Neural progenitor cell (in vitro differentiated cells): Measurements from ENCODE around the gene APBB1. TPM values are rescaled to one million over a fixed set of nuclear protein-coding genes. Genes with fewer than 3 reads are reported as not detected.

Experiments used
- DNase-seq: peaks from one replicate; pipeline ENCODE4 v3.0.0-alpha.2; 2016; ENCODE audit warnings: low spot score
- H2AFZ ChIP-seq: fragments of 200-600 bp; sonication (generic); replicated peaks from 2 replicates; pipeline ENCODE4 v1.6.1; 2016; ENCODE audit warnings: antibody characterized with exemption
- H3F3A ChIP-seq: fragments of 200-600 bp; sonication (generic); 2 replicates; pipeline ENCODE4 v1.6.1; 2016; ENCODE audit warnings: antibody characterized with exemption, low read depth
- H3K27ac ChIP-seq: fragments of 200-600 bp; sonication (generic); 2 replicates; pipeline ENCODE4 v1.5.1; 2016; ENCODE audit warnings: mild to moderate bottlenecking
- H3K27me3 ChIP-seq: fragments of 200-600 bp; sonication (generic); 2 replicates; pipeline ENCODE4 v1.6.1; 2016; ENCODE audit warnings: mild to moderate bottlenecking, moderate library complexity
- H3K36me3 ChIP-seq: fragments of 200-600 bp; sonication (generic); 2 replicates; pipeline ENCODE4 v1.5.1; 2016
- H3K4me1 ChIP-seq: fragments of 200-600 bp; sonication (generic); 2 replicates; pipeline ENCODE4 v1.6.1; 2016; ENCODE audit warnings: mixed run types
- H3K4me2 ChIP-seq: fragments of 200-600 bp; sonication (generic); 2 replicates; pipeline ENCODE4 v1.6.1; 2016
- H3K4me3 ChIP-seq: fragments of 200-600 bp; sonication (generic); 2 replicates; pipeline ENCODE4 v1.5.1; 2016
- H3K79me2 ChIP-seq: fragments of 200-600 bp; sonication (generic); 2 replicates; pipeline ENCODE4 v1.6.1; 2016; ENCODE audit warnings: low read depth
- H3K9ac ChIP-seq: fragments of 200-600 bp; sonication (generic); 2 replicates; pipeline ENCODE4 v1.6.1; 2016
- H3K9me3 ChIP-seq: fragments of 200-600 bp; sonication (generic); 2 replicates; pipeline ENCODE4 v1.5.1; 2016; ENCODE audit warnings: low read depth
- H4K20me1 ChIP-seq: fragments of 200-600 bp; sonication (generic); 2 replicates; pipeline ENCODE4 v1.6.1; 2016; ENCODE audit warnings: low read depth
- H3K27ac Mint-ChIP-seq: 3 replicates; pipeline ENCODE4 v1.8.0; 2021; ENCODE audit warnings: mixed read lengths
- H3K27me3 Mint-ChIP-seq: 2 replicates; pipeline ENCODE4 v1.8.0; 2022; ENCODE audit warnings: low read depth, mild to moderate bottlenecking, inconsistent platforms, moderate library complexity, mixed read lengths; ENCODE audit not compliant: insufficient read depth
- H3K36me3 Mint-ChIP-seq: 3 replicates; pipeline ENCODE4 v1.8.0; 2021; ENCODE audit warnings: mixed read lengths
- H3K4me1 Mint-ChIP-seq: 3 replicates; pipeline ENCODE4 v1.8.0; 2021; ENCODE audit warnings: mixed read lengths
- H3K4me3 Mint-ChIP-seq: 3 replicates; pipeline ENCODE4 v1.8.0; 2021; ENCODE audit warnings: mild to moderate bottlenecking, moderate library complexity, mixed read lengths
- H3K9me3 Mint-ChIP-seq: 3 replicates; pipeline ENCODE4 v1.8.0; 2020; ENCODE audit warnings: mixed read lengths
- EZH2 ChIP-seq: fragments of 200-600 bp; sonication (generic); IDR thresholded peaks from 2 replicates; pipeline ENCODE4 v1.6.1; 2017; ENCODE audit warnings: antibody characterized with exemption, mild to moderate bottlenecking, moderate library complexity
- EZH2phosphoT487 ChIP-seq: fragments of 200-600 bp; sonication (generic); IDR thresholded peaks from 2 replicates; pipeline ENCODE4 v1.6.1; 2017; ENCODE audit warnings: antibody characterized with exemption
- total RNA-seq: library from RNA; depleted of rRNA; stranded (reverse); fragments of >200 nt; gene quantifications from 2 replicates; pipeline ENCODE4 v1.2.3, GENCODE V29; 2015; ENCODE audit warnings: low replicate concordance
- TF ChIP-seq, protein P1 (sequence below): fragments of 200-600 bp; sonication (generic); IDR thresholded peaks from 2 replicates; pipeline ENCODE4 v1.5.1; 2017; ENCODE audit warnings: antibody characterized with exemption, mild to moderate bottlenecking

Gene APBB1
- total RNA-seq, 1 donor from 2014 or later: 38.5 TPM

DNA sequence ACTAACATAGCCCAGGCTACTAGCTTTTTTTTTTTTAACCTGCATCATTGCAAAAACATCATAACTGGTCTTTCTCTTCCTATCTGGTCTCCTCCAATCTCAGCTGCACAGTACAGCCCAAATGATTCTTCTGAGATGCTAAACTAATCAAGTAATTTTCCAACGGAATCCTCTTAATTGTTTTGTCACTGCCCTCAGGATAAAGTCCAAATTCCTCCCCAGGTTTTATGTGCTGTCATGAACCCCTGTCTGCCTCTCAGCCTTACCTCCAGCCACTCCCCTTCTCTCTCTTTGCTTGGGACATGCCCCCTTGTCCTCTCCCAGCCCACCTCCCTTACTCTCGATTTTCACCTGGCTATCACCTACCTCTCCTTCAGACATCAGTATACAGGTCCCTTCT lies 12.5 kb downstream of the APBB1 start:
- Histone ChIP-seq H3K36me3 (no peaks in the 10 kb centered on the region), H3K9ac (no peak overlapping the region), H4K20me1 (peaks cover 25% of the 10 kb centered on the region), H3K4me2 (no peak overlapping the region), H3K9me3 (no peaks in the 10 kb centered on the region), H3K79me2 (no peaks in the 10 kb centered on the region), H3K27ac (no peak overlapping the region), H3K4me1 (peaks cover 10% of the 10 kb centered on the region), H3K27me3 (no peaks in the 10 kb centered on the region), H3F3A (peaks cover 15% of the 10 kb centered on the region), H2AFZ (no peak overlapping the region), H3K4me3 (no peak overlapping the region)
- Mint-ChIP-seq H3K4me1 (peaks cover 35% of the 10 kb centered on the region), H3K27ac (no peak overlapping the region), H3K4me3 (no peak overlapping the region), H3K36me3 (peaks cover 17% of the 10 kb centered on the region), H3K27me3 (peaks cover 2% of the 10 kb centered on the region), H3K9me3 (no peaks in the 10 kb centered on the region)
- TF ChIP-seq, protein P1, sequence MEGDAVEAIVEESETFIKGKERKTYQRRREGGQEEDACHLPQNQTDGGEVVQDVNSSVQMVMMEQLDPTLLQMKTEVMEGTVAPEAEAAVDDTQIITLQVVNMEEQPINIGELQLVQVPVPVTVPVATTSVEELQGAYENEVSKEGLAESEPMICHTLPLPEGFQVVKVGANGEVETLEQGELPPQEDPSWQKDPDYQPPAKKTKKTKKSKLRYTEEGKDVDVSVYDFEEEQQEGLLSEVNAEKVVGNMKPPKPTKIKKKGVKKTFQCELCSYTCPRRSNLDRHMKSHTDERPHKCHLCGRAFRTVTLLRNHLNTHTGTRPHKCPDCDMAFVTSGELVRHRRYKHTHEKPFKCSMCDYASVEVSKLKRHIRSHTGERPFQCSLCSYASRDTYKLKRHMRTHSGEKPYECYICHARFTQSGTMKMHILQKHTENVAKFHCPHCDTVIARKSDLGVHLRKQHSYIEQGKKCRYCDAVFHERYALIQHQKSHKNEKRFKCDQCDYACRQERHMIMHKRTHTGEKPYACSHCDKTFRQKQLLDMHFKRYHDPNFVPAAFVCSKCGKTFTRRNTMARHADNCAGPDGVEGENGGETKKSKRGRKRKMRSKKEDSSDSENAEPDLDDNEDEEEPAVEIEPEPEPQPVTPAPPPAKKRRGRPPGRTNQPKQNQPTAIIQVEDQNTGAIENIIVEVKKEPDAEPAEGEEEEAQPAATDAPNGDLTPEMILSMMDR: no peak
- TF ChIP-seq EZH2 (no peak), EZH2phosphoT487 (no peak)
- DNase-seq: no peak

DNA sequence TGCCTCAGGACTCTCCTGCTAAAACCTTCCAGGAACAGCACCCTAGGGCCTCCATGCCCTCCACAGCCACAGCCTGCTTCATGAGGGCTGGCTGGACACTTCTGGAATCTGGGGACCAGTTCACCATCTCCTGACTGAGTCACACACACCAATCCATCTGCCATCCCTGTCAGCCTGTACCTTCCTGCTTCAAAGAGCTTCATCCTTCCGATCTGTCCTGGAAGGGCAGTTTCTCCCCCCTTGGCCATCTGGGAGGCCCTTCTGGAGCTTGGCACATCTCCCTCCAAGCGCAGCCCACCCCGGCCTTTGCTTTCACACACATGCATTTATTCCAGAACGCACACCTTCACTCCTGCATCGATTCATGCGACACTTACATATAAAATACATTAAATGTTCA lies 13.0 kb downstream of the APBB1 start:
- Mint-ChIP-seq H3K36me3 (peaks cover 20% of the 10 kb centered on the region), H3K4me3 (peak overlapping the region; percentile 19), H3K4me1 (peaks cover 35% of the 10 kb centered on the region), H3K27ac (no peak overlapping the region), H3K27me3 (peaks cover 2% of the 10 kb centered on the region), H3K9me3 (no peaks in the 10 kb centered on the region)
- Histone ChIP-seq H3K9ac (no peak overlapping the region), H3K27me3 (no peaks in the 10 kb centered on the region), H4K20me1 (peaks cover 25% of the 10 kb centered on the region), H3K4me3 (no peak overlapping the region), H3K27ac (no peak overlapping the region), H3K9me3 (no peaks in the 10 kb centered on the region), H2AFZ (no peak overlapping the region), H3F3A (peaks cover 15% of the 10 kb centered on the region), H3K4me2 (no peak overlapping the region), H3K4me1 (peaks cover 10% of the 10 kb centered on the region), H3K36me3 (no peaks in the 10 kb centered on the region), H3K79me2 (no peaks in the 10 kb centered on the region)
- TF ChIP-seq EZH2: no peak
- TF ChIP-seq, protein P1: no peak
- DNase-seq: no peak

DNA sequence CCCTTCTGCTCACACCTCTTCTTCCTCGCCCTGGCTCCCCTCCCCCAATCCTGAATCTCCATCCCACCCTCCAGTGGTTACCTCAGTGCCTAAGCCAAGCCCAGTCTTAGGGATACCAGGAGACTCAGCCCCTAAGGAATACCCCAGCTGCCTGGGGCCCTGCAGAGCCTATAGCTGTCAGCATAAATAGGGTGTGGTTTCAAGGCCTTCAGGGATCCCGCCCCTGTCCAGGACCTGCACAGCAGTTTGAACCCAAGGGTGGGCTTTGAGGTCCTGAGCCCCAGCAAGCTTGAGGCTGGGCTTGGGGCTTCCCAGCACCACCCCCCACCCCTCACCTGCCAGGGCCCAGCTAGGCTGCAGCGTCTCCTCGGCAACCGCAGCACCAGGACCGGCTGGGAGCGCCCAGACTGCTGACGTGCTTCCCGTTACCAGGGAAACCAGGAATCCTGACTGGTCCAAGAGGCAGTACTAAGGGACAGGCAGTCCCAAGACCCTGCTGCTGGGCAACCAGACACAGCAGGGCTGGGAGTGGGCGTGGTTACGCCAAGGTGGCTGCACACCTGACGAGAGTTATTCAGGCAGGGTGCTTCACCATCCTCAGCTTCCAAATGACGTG lies 13.7 kb downstream of the APBB1 start:
- no peak for TF ChIP-seq EZH2
- TF ChIP-seq EZH2phosphoT487: no peak
- TF ChIP-seq, protein P1: no peak
- peaks cover 2% of the 10 kb centered on the region for H3K27me3 Mint-ChIP-seq
- peak overlapping the region; percentile 65 for H3K4me2 ChIP-seq
- no peaks in the 10 kb centered on the region for H3K79me2 ChIP-seq
- H3K9me3 ChIP-seq: no peaks in the 10 kb centered on the region
- H4K20me1 ChIP-seq: peaks cover 25% of the 10 kb centered on the region
- DNase-seq: peak; percentile 90
- no peaks in the 10 kb centered on the region for H3K9me3 Mint-ChIP-seq
- no peak overlapping the region for H2AFZ ChIP-seq
- H3K4me1 ChIP-seq: peaks cover 10% of the 10 kb centered on the region
- no peak overlapping the region for H3K9ac ChIP-seq
- H3K4me3 Mint-ChIP-seq: no peak overlapping the region
- H3K36me3 Mint-ChIP-seq: peaks cover 23% of the 10 kb centered on the region
- H3K27me3 ChIP-seq: no peaks in the 10 kb centered on the region
- peaks cover 35% of the 10 kb centered on the region for H3K4me1 Mint-ChIP-seq
- H3K36me3 ChIP-seq: no peaks in the 10 kb centered on the region
- H3K27ac Mint-ChIP-seq: peak overlapping the region; percentile 88
- no peak overlapping the region for H3K4me3 ChIP-seq
- peak overlapping the region; percentile 27 for H3K27ac ChIP-seq
- H3F3A ChIP-seq: peaks cover 15% of the 10 kb centered on the region
